K562 (cell line): ENCODE results near the gene TOM1L2.

Experiments
- ATF1 ChIP-seq, 2 experiments: fragments of 450-650 bp in 1 of 2; IDR thresholded peaks; 2 replicates each; pipeline ENCODE4 v1.6.1; 2016; ENCODE audit warnings: missing compliant biosample characterization in 1 of 2, missing genetic modification characterization in 1 of 2
- CTCF ChIP-seq, 3 experiments: IDR thresholded peaks in 2 of 3; conservative IDR thresholded peaks in 1 of 3; 2 replicates each; pipeline ENCODE4 v1.5.1; 2011 to 2012; ENCODE audit warnings: low read length in 3 of 3, mild to moderate bottlenecking in 3 of 3, control low read depth in 2 of 3, improper control_type of control experiment in 1 of 3, inconsistent platforms in 1 of 3, low read depth in 1 of 3, mixed read lengths in 1 of 3, moderate library complexity in 1 of 3; ENCODE audit not compliant: insufficient read depth in 2 of 3
- KAT2B ChIP-seq: IDR thresholded peaks from one replicate; pipeline ENCODE4 v1.6.1; 2012; ENCODE audit warnings: low read depth, mild to moderate bottlenecking, control low read depth, inconsistent platforms, low read length, moderate library complexity
- NBN ChIP-seq: fragments of 450-650 bp; IDR thresholded peaks from 2 replicates; pipeline ENCODE4 v1.6.1; 2016; ENCODE audit warnings: low read depth, mild to moderate bottlenecking
- POLR2A ChIP-seq: fragments of 450-650 bp; conservative IDR thresholded peaks from 2 replicates; pipeline ENCODE4 v1.6.1; 2016
- SMAD3 ChIP-seq: fragments of 450-650 bp; formaldehyde crosslinking; conservative IDR thresholded peaks from 2 replicates; pipeline ENCODE4 v1.4.0; 2020; ENCODE audit warnings: mild to moderate bottlenecking
- SMARCC2 ChIP-seq: fragments of 450-650 bp; IDR thresholded peaks from 2 replicates; pipeline ENCODE4 v1.6.1; 2017; ENCODE audit warnings: antibody characterized with exemption, moderate library complexity, mild to moderate bottlenecking, low read depth
- SNAPC5 ChIP-seq: fragments of 250-450 bp; sonication (Bioruptor Pico); IDR thresholded peaks from 2 replicates; pipeline ENCODE4 v1.8.0; 2021; ENCODE audit warnings: moderate library complexity, mild to moderate bottlenecking, inconsistent platforms
- SP1 ChIP-seq: sonication (generic); formaldehyde crosslinking; IDR thresholded peaks from 2 replicates; pipeline ENCODE4 v1.8.1; 2022; ENCODE audit warnings: mild to moderate bottlenecking, missing genetic modification reagents
- TAL1 ChIP-seq: fragments of 450-650 bp; IDR thresholded peaks from 2 replicates; pipeline ENCODE4 v1.6.1; 2016; ENCODE audit warnings: mild to moderate bottlenecking
- TOE1 ChIP-seq, 2 experiments: fragments of 450-650 bp in 1 of 2; sonication (generic) in 1 of 2; formaldehyde crosslinking in 1 of 2; IDR thresholded peaks; 2 replicates each; pipeline versions ENCODE4 v1.7.1 to v1.8.0; 2016 to 2022; ENCODE audit warnings: borderline replicate concordance in 2 of 2, mild to moderate bottlenecking in 2 of 2, antibody characterized with exemption in 1 of 2, inconsistent platforms in 1 of 2, low read depth in 1 of 2, missing genetic modification reagents in 1 of 2, moderate library complexity in 1 of 2
- ZNF780A ChIP-seq: fragments of 250-450 bp; sonication (Bioruptor Pico); IDR thresholded peaks from 2 replicates; pipeline ENCODE4 v1.5.0; 2021; ENCODE audit warnings: mild to moderate bottlenecking

GRCh38 chr17:17985555-17985954, 13.4 kb upstream of the TOM1L2 start:
- TF ChIP-seq ZNF780A (CRISPR knock-in tag) = no peak
- TF ChIP-seq POLR2A = no peak
- peak; percentile 26 to 45 (median 45); a peak in 4 of 6 replicates for TF ChIP-seq CTCF (IDR thresholded peaks at IDR 0.05 in 2 of 3, conservative IDR thresholded peaks at IDR 0.05 in 1 of 3; ENCODE audit: insufficient read depth in 2 of 3, low read depth in 1 of 3, low read length in 3 of 3)
- no peak for TF ChIP-seq TOE1 (IDR thresholded peaks at IDR 0.05; ENCODE audit: borderline replicate concordance)
- TF ChIP-seq TOE1 (CRISPR knock-in tag; IDR thresholded peaks at IDR 0.05; ENCODE audit: borderline replicate concordance, low read depth) = no peak
- no peak for TF ChIP-seq SMARCC2
- TF ChIP-seq NBN = no peak
- TF ChIP-seq SNAPC5 = no peak
- no peak for TF ChIP-seq SMAD3 (CRISPR knock-in tag)
- TF ChIP-seq KAT2B = no peak
- TF ChIP-seq SP1 (CRISPR knock-in tag) = no peak
- no peak for TF ChIP-seq ATF1 (CRISPR knock-in tag; IDR thresholded peaks at IDR 0.05)
- no peak for TF ChIP-seq ATF1 (tag; IDR thresholded peaks at IDR 0.05)
- no peak for TF ChIP-seq TAL1
